ENCODE measurements around the gene RBM27.

- TF ChIP-seq, protein P1, sequence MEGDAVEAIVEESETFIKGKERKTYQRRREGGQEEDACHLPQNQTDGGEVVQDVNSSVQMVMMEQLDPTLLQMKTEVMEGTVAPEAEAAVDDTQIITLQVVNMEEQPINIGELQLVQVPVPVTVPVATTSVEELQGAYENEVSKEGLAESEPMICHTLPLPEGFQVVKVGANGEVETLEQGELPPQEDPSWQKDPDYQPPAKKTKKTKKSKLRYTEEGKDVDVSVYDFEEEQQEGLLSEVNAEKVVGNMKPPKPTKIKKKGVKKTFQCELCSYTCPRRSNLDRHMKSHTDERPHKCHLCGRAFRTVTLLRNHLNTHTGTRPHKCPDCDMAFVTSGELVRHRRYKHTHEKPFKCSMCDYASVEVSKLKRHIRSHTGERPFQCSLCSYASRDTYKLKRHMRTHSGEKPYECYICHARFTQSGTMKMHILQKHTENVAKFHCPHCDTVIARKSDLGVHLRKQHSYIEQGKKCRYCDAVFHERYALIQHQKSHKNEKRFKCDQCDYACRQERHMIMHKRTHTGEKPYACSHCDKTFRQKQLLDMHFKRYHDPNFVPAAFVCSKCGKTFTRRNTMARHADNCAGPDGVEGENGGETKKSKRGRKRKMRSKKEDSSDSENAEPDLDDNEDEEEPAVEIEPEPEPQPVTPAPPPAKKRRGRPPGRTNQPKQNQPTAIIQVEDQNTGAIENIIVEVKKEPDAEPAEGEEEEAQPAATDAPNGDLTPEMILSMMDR (IDR thresholded peaks at IDR 0.05), result no peak
- TF ChIP-seq POLR2A (IDR thresholded peaks at IDR 0.05; ENCODE audit: low read depth) (no peak), EP300 (IDR thresholded peaks at IDR 0.05) (no peak), POLR2AphosphoS5 (IDR thresholded peaks at IDR 0.05) (no peak)
Observed at GRCh38 chr5:146199176-146199815, 4.1 kb upstream of the RBM27 start.

All from esophagus muscularis mucosa (tissue), 4 donors.